Activated T-cell treated with anti-CD3 and anti-CD28 coated beads for 24 hours (primary cell): ENCODE data around the gene CCDC179.

ENCODE experiments used
- DNase-seq: peaks from one replicate; pipeline ENCODE4 v3.0.0-alpha.2; 2020; ENCODE audit warnings: low read depth

CCDC179 gene

GRCh38 chr11:22807855-22808570 is 52.3 kb downstream of the CCDC179 start:
- no peak for DNase-seq

GRCh38 chr11:22807391-22807790 is 52.9 kb downstream of the CCDC179 start:
- DNase-seq, result no peak

GRCh38 chr11:22802861-22803260 is 57.4 kb downstream of the CCDC179 start:
- DNase-seq, result no peak

- DNase-seq, result no peak
Measured at GRCh38 chr11:22800482-22800881, 59.8 kb downstream of the CCDC179 start.

GRCh38 chr11:22798901-22799300 is 61.4 kb downstream of the CCDC179 start:
- no peak for DNase-seq

- DNase-seq, result no peak
Measured at GRCh38 chr11:22797047-22797446, 63.2 kb downstream of the CCDC179 start.
